ENCODE measurements around the gene HEATR3. TPM values are rescaled to one million over a fixed set of nuclear protein-coding genes. Genes with fewer than 3 reads are reported as not detected.

HEATR3 gene
- total and polyA plus RNA-seq, 2 of the 13 experiments (the other 11 are each of a cell fraction or from before 2014, with no cell fraction given): 22.4 to 52.4 TPM

GRCh38 chr16:50093607-50094539, 28.1 kb downstream of the HEATR3 start (continued):
- TF ChIP-seq YEATS2 (CRISPR knock-in tag; IDR thresholded peaks at IDR 0.05; ENCODE audit: borderline replicate concordance) (no peak), THAP11 (CRISPR knock-in tag; IDR thresholded peaks at IDR 0.05) (no peak)

- H3K4me2 ChIP-seq (ENCODE audit: low read depth, low read length): no peak overlapping the region
- H3K9me3 ChIP-seq (ENCODE audit: low read length): no peaks in the 10 kb centered on the region
- H4K20me1 ChIP-seq (ENCODE audit: insufficient read depth, low read length): no peaks in the 10 kb centered on the region
- H3K79me2 ChIP-seq (ENCODE audit: insufficient read depth, low read length): no peaks in the 10 kb centered on the region
- WGBS (ENCODE audit: low lambda C conversion rate): 98% methylated on average over 3 of the region's 3 CpGs
- DNase-seq (ENCODE audit: low spot score) (no peak), FAIRE-seq (no peak), ATAC-seq (no peak)
- H3K9ac ChIP-seq (ENCODE audit: insufficient read depth, low read depth, low read length): no peak overlapping the region
- H3K36me3 ChIP-seq (replicated peaks in 1 of 2; ENCODE audit: control insufficient read depth in 1 of 2, insufficient read depth in 2 of 2, low read length in 2 of 2): peaks cover 12 to 49% of the 10 kb centered on the region in 2 experiments
- H3K4me1 ChIP-seq (ENCODE audit: insufficient read depth, low read length): no peaks in the 10 kb centered on the region
- ChIA-PET POLR2A (no interaction called here), CTCF (ENCODE audit: low intra/inter-chr PET ratio, low total read pairs) (no interaction called here)
- no peak for TF ChIP-seq ZNF317 (CRISPR knock-in tag; IDR thresholded peaks at IDR 0.05)
- no peak for TF ChIP-seq EEA1 (CRISPR knock-in tag; IDR thresholded peaks at IDR 0.05; ENCODE audit: borderline replicate concordance)
- no peak for TF ChIP-seq HINFP (CRISPR knock-in tag; IDR thresholded peaks at IDR 0.05; ENCODE audit: low read depth)
- no peak for TF ChIP-seq ZNF550 (CRISPR knock-in tag; IDR thresholded peaks at IDR 0.05; ENCODE audit: borderline replicate concordance)
- TF ChIP-seq ZFP36L1 (CRISPR knock-in tag; IDR thresholded peaks at IDR 0.05): no peak
- H3K27me3 ChIP-seq (ENCODE audit: control insufficient read depth in 1 of 2, insufficient read depth in 2 of 2, low read length in 2 of 2): no peaks in the 10 kb centered on the region
- in situ Hi-C loops (cut with HindIII; ENCODE audit: extremely low pct_ligation_motif_present, low pct_unique_long_range_greater_than_20kb): no loop called here
- intact Hi-C loops (cut with micrococcal nuclease; ENCODE audit: unreplicated experiment): no loop called here
- H2AFZ ChIP-seq (ENCODE audit: low read length): no peak overlapping the region
- H3K4me3 ChIP-seq (replicated peaks in 1 of 3; ENCODE audit: insufficient read depth in 1 of 3, low read depth in 2 of 3, low read length in 3 of 3): no peak overlapping the region
- BruUV-seq (replicated peaks): no TSS peak
- H3K27ac ChIP-seq (ENCODE audit: extremely low read length, insufficient read depth, low read length): no peak overlapping the region
These were observed 31.0 kb downstream of the HEATR3 start for GRCh38 chr16:50096791-50097190.

Measured in HepG2 (cell line).